ENCODE results near the gene CFAP410. TPM values are rescaled to one million over a fixed set of nuclear protein-coding genes. Genes with fewer than 3 reads are reported as not detected.
A peak's percentile ranks its signal among the peaks of the same experiment; 100 is the strongest.

The CFAP410 gene
- total and polyA plus RNA-seq, 2 donors from 2014 or later = 23.3 to 45.3 TPM

DNA sequence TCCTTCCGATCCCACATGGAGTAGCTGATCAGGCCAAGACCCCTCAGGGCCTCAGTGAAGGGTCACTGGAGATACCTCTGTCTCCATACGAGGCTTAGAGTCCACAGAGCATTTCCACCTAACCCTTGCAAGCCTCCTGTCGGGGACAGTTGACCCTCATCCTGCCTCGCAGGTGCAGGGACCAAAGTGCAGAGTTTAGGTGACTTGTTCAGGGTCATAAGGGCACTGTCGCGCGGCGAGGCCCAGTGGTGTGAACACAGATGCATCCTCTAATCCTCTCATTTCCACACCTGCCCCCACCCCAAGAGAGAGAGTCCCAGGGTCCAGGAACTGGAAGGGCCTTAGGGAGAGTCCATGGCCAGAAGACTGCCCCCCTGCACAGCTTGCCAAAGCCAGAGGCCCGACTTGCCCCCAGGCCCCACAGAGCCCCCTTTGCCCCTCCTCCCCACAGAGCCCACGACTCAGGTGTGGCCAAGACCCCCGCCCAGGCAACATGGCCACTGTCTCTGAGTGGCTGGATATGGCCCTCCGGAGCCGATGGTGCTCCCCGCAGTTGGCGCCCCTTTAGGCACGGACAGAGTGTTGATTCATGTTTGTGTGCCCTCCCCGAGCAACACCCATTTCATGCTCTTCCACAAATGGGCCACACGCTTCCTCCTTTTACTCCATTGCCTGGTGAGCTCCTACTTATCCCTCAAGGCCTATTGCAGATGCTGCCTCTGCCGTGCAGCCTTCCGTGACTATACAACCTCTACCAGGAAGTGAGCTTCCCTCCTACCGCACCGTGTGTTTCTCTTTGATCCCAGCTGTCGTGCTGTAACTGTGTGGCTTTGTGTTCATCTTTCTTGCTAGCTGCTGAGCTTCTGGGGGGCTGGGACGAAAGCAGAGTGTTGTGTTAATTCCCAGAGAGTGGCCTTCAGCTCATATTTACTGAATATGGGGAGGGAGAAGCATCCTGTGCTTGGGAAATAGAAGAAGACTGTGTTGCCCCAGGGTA is 15.9 kb upstream of the CFAP410 start:
- Histone ChIP-seq H3K9ac (ENCODE audit: low read length in 3 of 3) (no peak overlapping the region), H3K36me3 (ENCODE audit: control insufficient read depth in 2 of 3, insufficient read depth in 3 of 3, low read length in 3 of 3) (no peaks in the 10 kb centered on the region), H3K27me3 (ENCODE audit: control insufficient read depth, insufficient read depth, low read length) (peaks cover 7% of the 10 kb centered on the region), H3K9me3 (ENCODE audit: control insufficient read depth in 2 of 3, insufficient read depth in 1 of 3, low read length in 3 of 3) (no peaks in the 10 kb centered on the region), H3K4me1 (ENCODE audit: control insufficient read depth in 2 of 3, insufficient read depth in 2 of 3, low read depth in 1 of 3, low read length in 3 of 3) (no peaks in the 10 kb centered on the region), H3K27ac (ENCODE audit: low read depth in 2 of 2, low read length in 2 of 2) (no peak overlapping the region), H3K4me3 (ENCODE audit: low read length in 3 of 3) (no peak overlapping the region)
- DNase-seq = peak in 1 of 5 donors; percentile 61
- FAIRE-seq = no peak
- intact Hi-C loops (cut with DNase I) = no loop called here
- TF ChIP-seq, protein P1, sequence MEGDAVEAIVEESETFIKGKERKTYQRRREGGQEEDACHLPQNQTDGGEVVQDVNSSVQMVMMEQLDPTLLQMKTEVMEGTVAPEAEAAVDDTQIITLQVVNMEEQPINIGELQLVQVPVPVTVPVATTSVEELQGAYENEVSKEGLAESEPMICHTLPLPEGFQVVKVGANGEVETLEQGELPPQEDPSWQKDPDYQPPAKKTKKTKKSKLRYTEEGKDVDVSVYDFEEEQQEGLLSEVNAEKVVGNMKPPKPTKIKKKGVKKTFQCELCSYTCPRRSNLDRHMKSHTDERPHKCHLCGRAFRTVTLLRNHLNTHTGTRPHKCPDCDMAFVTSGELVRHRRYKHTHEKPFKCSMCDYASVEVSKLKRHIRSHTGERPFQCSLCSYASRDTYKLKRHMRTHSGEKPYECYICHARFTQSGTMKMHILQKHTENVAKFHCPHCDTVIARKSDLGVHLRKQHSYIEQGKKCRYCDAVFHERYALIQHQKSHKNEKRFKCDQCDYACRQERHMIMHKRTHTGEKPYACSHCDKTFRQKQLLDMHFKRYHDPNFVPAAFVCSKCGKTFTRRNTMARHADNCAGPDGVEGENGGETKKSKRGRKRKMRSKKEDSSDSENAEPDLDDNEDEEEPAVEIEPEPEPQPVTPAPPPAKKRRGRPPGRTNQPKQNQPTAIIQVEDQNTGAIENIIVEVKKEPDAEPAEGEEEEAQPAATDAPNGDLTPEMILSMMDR (IDR thresholded peaks at IDR 0.05; ENCODE audit: borderline replicate concordance, extremely low read depth, insufficient read depth) = no peak

DNA sequence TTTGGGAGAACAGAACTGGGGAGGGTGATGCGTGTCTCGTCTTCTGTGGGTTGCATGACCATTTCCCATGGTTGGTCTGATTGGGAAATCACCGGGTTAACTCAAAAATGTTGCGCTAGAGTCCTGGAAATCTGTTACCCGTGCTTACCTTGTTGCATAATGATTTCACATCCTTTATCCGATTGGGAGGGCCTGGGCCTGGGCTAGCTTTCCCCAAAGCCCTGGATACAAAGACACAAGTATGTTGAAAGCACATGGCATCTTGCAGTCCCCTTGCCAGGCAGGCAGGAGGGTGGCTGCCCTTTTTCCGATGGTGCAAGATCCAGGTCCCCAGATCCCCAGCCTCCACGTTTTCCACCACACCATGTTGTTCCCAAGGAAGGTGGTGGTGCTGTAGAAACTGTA is 14.8 kb upstream of the CFAP410 start:
- Histone ChIP-seq H3K27me3 (ENCODE audit: control insufficient read depth, insufficient read depth, low read length) (peaks cover 7% of the 10 kb centered on the region), H3K4me3 (ENCODE audit: low read length in 3 of 3) (no peak overlapping the region), H3K36me3 (ENCODE audit: control insufficient read depth in 2 of 3, insufficient read depth in 3 of 3, low read length in 3 of 3) (no peaks in the 10 kb centered on the region), H3K27ac (ENCODE audit: low read depth in 2 of 2, low read length in 2 of 2) (no peak overlapping the region), H3K9me3 (ENCODE audit: control insufficient read depth in 2 of 3, insufficient read depth in 1 of 3, low read length in 3 of 3) (no peaks in the 10 kb centered on the region), H3K9ac (ENCODE audit: low read length in 3 of 3) (no peak overlapping the region), H3K4me1 (ENCODE audit: control insufficient read depth in 2 of 3, insufficient read depth in 2 of 3, low read depth in 1 of 3, low read length in 3 of 3) (no peaks in the 10 kb centered on the region)
- TF ChIP-seq, protein P1 (IDR thresholded peaks at IDR 0.05; ENCODE audit: borderline replicate concordance, extremely low read depth, insufficient read depth) = no peak
- no peak for FAIRE-seq
- intact Hi-C loops (cut with DNase I) = no loop called here
- no peak for DNase-seq

DNA sequence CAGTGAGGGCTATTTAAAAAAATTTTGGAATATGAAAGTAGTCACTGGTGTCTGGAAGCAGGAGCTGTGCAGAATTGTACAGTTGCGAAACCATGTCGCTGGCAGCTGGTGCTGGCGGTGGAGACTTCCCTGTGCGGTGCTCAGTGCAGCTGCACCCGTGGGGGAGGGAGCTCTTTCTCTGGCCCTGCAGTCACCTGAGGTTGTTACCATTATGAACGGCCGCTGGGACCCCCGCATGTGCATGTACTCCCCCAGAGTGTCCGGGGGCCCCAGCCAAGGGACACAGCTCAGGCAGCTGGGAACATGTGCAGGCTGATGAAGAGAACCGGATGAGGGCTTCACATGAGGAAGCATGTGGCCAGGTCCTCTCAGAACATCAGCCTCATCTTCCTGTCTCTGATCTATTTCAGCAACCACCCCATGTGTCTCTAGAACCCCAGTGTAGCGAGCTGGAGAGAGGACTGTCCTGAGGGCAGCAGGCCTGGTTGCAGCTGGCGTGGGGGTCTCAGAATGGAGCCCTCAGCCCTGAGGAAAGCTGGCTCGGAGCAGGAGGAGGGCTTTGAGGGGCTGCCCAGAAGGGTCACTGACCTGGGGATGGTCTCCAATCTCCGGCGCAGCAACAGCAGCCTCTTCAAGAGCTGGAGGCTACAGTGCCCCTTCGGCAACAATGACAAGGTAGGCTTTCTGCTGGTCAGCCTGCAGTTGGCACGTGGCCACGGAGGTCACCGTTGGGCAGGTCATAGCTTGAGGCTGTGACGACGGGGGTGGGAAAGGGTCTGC is 14.2 kb upstream of the CFAP410 start, which contains the start of gene TRPM2:
Gene TRPM2, plus strand, starts transcription at position 431 of the 780 bp plus-strand sequence. Its CDS starts 80 bp downstream, at position 511.
- intact Hi-C loops (cut with DNase I) = no loop called here
- Histone ChIP-seq H3K9me3 (ENCODE audit: control insufficient read depth in 2 of 3, insufficient read depth in 1 of 3, low read length in 3 of 3) (no peaks in the 10 kb centered on the region), H3K27me3 (ENCODE audit: control insufficient read depth, insufficient read depth, low read length) (peaks cover 7% of the 10 kb centered on the region), H3K27ac (ENCODE audit: low read depth in 2 of 2, low read length in 2 of 2) (no peak within 1 kb of the TSS), H3K4me1 (ENCODE audit: control insufficient read depth in 2 of 3, insufficient read depth in 2 of 3, low read depth in 1 of 3, low read length in 3 of 3) (no peaks in the 10 kb centered on the region), H3K9ac (ENCODE audit: low read length in 3 of 3) (no peak within 1 kb of the TSS), H3K36me3 (ENCODE audit: control insufficient read depth in 2 of 3, insufficient read depth in 3 of 3, low read length in 3 of 3) (no peaks in the 10 kb centered on the region), H3K4me3 (ENCODE audit: low read length in 3 of 3) (no peak within 1 kb of the TSS)
- FAIRE-seq (no peak), DNase-seq (peak in 2 of 5 donors; percentile 44 to 78)
- TF ChIP-seq, protein P1 (IDR thresholded peaks at IDR 0.05; ENCODE audit: borderline replicate concordance, extremely low read depth, insufficient read depth) = no peak

Data from kidney (tissue), 14 donors.